HG03025 (cell line): ENCODE measurements around the gene LRRFIP1.

Source experiments
- ATAC-seq: cut with Tn5 transposase; IDR thresholded peaks from one replicate; pipeline ENCODE4 v1.9.1; 2021; ENCODE audit warnings: mild to moderate bottlenecking, moderate library complexity; ENCODE audit not compliant: unreplicated experiment, low FRiP score

LRRFIP1 gene

GRCh38 chr2:237616734-237617586, 10.4 kb upstream of the LRRFIP1 start:
- ATAC-seq = no peak

- no peak for ATAC-seq
Measured at GRCh38 chr2:237617587-237617982, 9.8 kb upstream of the LRRFIP1 start.

GRCh38 chr2:237618449-237618848, 8.9 kb upstream of the LRRFIP1 start:
- no peak for ATAC-seq

GRCh38 chr2:237623428-237624403, 3.7 kb upstream of the LRRFIP1 start:
- no peak for ATAC-seq

- ATAC-seq = no peak
Measured at GRCh38 chr2:237624565-237624964, 2.8 kb upstream of the LRRFIP1 start.

GRCh38 chr2:237625216-237625705, 2.1 kb upstream of the LRRFIP1 start:
- ATAC-seq = no peak

- no peak for ATAC-seq
Measured at GRCh38 chr2:237625777-237626176, 1.6 kb upstream of the LRRFIP1 start.

- ATAC-seq = no peak
Measured at GRCh38 chr2:237626813-237627440, 460 bp upstream of the LRRFIP1 start.

- no peak for ATAC-seq
Measured at GRCh38 chr2:237628247-237629187, 1.1 kb downstream of the LRRFIP1 start.

GRCh38 chr2:237629188-237629534, 1.8 kb downstream of the LRRFIP1 start:
- no peak for ATAC-seq

- ATAC-seq = no peak
Measured at GRCh38 chr2:237629739-237630138, 2.4 kb downstream of the LRRFIP1 start.

GRCh38 chr2:237630216-237631000, 3.0 kb downstream of the LRRFIP1 start:
- ATAC-seq = no peak

- ATAC-seq = no peak
Measured at GRCh38 chr2:237631007-237631785, 3.8 kb downstream of the LRRFIP1 start.

- no peak for ATAC-seq
Measured at GRCh38 chr2:237631801-237632585, 4.6 kb downstream of the LRRFIP1 start.

GRCh38 chr2:237633061-237633561, 5.7 kb downstream of the LRRFIP1 start:
- ATAC-seq = no peak

- ATAC-seq = no peak
Measured at GRCh38 chr2:237636578-237636977, 9.2 kb downstream of the LRRFIP1 start.

GRCh38 chr2:237637429-237638135, 10.2 kb downstream of the LRRFIP1 start:
- no peak for ATAC-seq
